WTC11 (cell line): ENCODE results near the gene SPHK1. TPM values are rescaled to one million over a fixed set of nuclear protein-coding genes. Genes with fewer than 3 reads are reported as not detected.
A peak's percentile ranks its signal among the peaks of the same experiment; 100 is the strongest.

Source experiments
- ATAC-seq: fragments of 200-7000 bp; cut with Tn5 transposase; 2 replicates; pipeline ENCODE4 v1.10.0; 2021; ENCODE audit warnings: mild to moderate bottlenecking, moderate library complexity
- CTCF ChIA-PET: fragments of 300-600 bp; sonication (Branson Sonifier 250); formaldehyde crosslinking; loops from one replicate; lab custom pipeline; 2021; ENCODE audit warnings: antibody characterized with exemption; lab: Charles Lee
- POLR2A ChIA-PET: fragments of 350-600 bp; sonication (Branson Sonifier 250); formaldehyde crosslinking; loops from one replicate; lab custom pipeline; 2021; ENCODE audit warnings: antibody characterized with exemption; lab: Charles Lee
- DNase-seq: peaks from one replicate; pipeline ENCODE4 v3.0.0; 2021; ENCODE audit warnings: low spot score
- H3K27ac Mint-ChIP-seq: 2 replicates; pipeline ENCODE4 v1.8.0; 2021; ENCODE audit warnings: mixed read lengths
- H3K27me3 Mint-ChIP-seq: 2 replicates; pipeline ENCODE4 v1.8.0; 2021; ENCODE audit warnings: low read depth, mild to moderate bottlenecking, moderate library complexity, mixed read lengths
- H3K36me3 Mint-ChIP-seq: 2 replicates; pipeline ENCODE4 v1.8.0; 2021; ENCODE audit warnings: mixed read lengths
- H3K4me1 Mint-ChIP-seq: 2 replicates; pipeline ENCODE4 v1.8.0; 2022; ENCODE audit warnings: mixed read lengths
- H3K4me3 Mint-ChIP-seq: 2 replicates; pipeline ENCODE4 v1.8.0; 2021; ENCODE audit warnings: mild to moderate bottlenecking, moderate library complexity, mixed read lengths
- H3K9me3 Mint-ChIP-seq: 2 replicates; pipeline ENCODE4 v1.8.0; 2021; ENCODE audit warnings: mixed read lengths
- CREB1 ChIP-seq: sonication (generic); formaldehyde crosslinking; IDR thresholded peaks from 2 replicates; pipeline ENCODE4 v1.8.0; 2023; ENCODE audit warnings: mild to moderate bottlenecking, missing genetic modification reagents
- CREM ChIP-seq: sonication (generic); formaldehyde crosslinking; IDR thresholded peaks from 2 replicates; pipeline ENCODE4 v1.8.1; 2022; ENCODE audit warnings: mild to moderate bottlenecking, missing genetic modification reagents, moderate library complexity
- CTCF ChIP-seq: fragments of 200-600 bp; IDR thresholded peaks from 2 replicates; pipeline ENCODE4 v1.8.0; 2022; ENCODE audit warnings: antibody characterized with exemption
- E2F4 ChIP-seq: sonication (generic); formaldehyde crosslinking; IDR thresholded peaks from 2 replicates; pipeline ENCODE4 v1.8.1; 2022; ENCODE audit warnings: low read depth, mild to moderate bottlenecking, moderate library complexity, missing genetic modification reagents, borderline replicate concordance
- FOXP1 ChIP-seq: sonication (generic); formaldehyde crosslinking; IDR thresholded peaks from 2 replicates; pipeline ENCODE4 v1.8.0; 2022; ENCODE audit warnings: missing genetic modification reagents, mild to moderate bottlenecking, moderate library complexity, borderline replicate concordance
- GABPB1 ChIP-seq: sonication (generic); formaldehyde crosslinking; IDR thresholded peaks from 2 replicates; pipeline ENCODE4 v1.8.1; 2023; ENCODE audit warnings: mild to moderate bottlenecking, missing genetic modification reagents
- HMGA2 ChIP-seq: fragments of 250-450 bp; sonication (Bioruptor Pico); IDR thresholded peaks from 2 replicates; pipeline ENCODE4 v1.4.0; 2021; ENCODE audit warnings: mild to moderate bottlenecking, moderate library complexity
- IRF2 ChIP-seq: sonication (generic); formaldehyde crosslinking; IDR thresholded peaks from 2 replicates; pipeline ENCODE4 v1.8.0; 2022; ENCODE audit warnings: low read depth, missing genetic modification reagents, borderline replicate concordance
- NFATC4 ChIP-seq: fragments of 250-450 bp; sonication (Bioruptor Pico); IDR thresholded peaks from 2 replicates; pipeline ENCODE4 v1.9.0; 2021; ENCODE audit warnings: mild to moderate bottlenecking
- NR1H2 ChIP-seq: sonication (generic); formaldehyde crosslinking; IDR thresholded peaks from 2 replicates; pipeline ENCODE4 v1.9.0; 2021; ENCODE audit warnings: mild to moderate bottlenecking, moderate library complexity, missing genetic modification reagents
- PREB ChIP-seq: sonication (generic); formaldehyde crosslinking; IDR thresholded peaks from 2 replicates; pipeline ENCODE4 v1.8.1; 2022; ENCODE audit warnings: mild to moderate bottlenecking, missing genetic modification reagents, moderate library complexity, borderline replicate concordance
- RORB ChIP-seq: fragments of 250-450 bp; sonication (Bioruptor Pico); IDR thresholded peaks from 2 replicates; pipeline ENCODE4 v1.9.0; 2021; ENCODE audit warnings: mild to moderate bottlenecking
- SMAD3 ChIP-seq: sonication (generic); formaldehyde crosslinking; IDR thresholded peaks from 2 replicates; pipeline ENCODE4 v1.8.0; 2022; ENCODE audit warnings: missing genetic modification reagents, mild to moderate bottlenecking, borderline replicate concordance
- TP53 ChIP-seq: sonication (generic); formaldehyde crosslinking; IDR thresholded peaks from 2 replicates; pipeline ENCODE4 v1.8.1; 2023; ENCODE audit warnings: mild to moderate bottlenecking, missing genetic modification reagents
- USF2 ChIP-seq: sonication (generic); formaldehyde crosslinking; IDR thresholded peaks from 2 replicates; pipeline ENCODE4 v1.8.1; 2023; ENCODE audit warnings: mild to moderate bottlenecking, missing genetic modification reagents, moderate library complexity
- ZNF423 ChIP-seq: fragments of 250-450 bp; sonication (Bioruptor Pico); IDR thresholded peaks from 2 replicates; pipeline ENCODE4 v2.1.2; 2022; ENCODE audit warnings: mild to moderate bottlenecking, moderate library complexity
- ZNF671 ChIP-seq: fragments of 250-450 bp; sonication (Bioruptor Pico); IDR thresholded peaks from 2 replicates; pipeline ENCODE4 v1.8.0; 2021; ENCODE audit warnings: mild to moderate bottlenecking
- total RNA-seq: library from RNA; stranded (reverse); gene quantifications from 3 replicates; pipeline ENCODE4 v1.2.3, GENCODE V29; 2021

SPHK1 gene
- total RNA-seq, 1 experiment from 2014 or later: 2.5 TPM

GRCh38 chr17:76432004-76432403, 47.6 kb downstream of the SPHK1 start (continued):
- TF ChIP-seq E2F4 (CRISPR knock-in tag): no peak

- DNase-seq (no peak), ATAC-seq (peak; percentile 59)
- H3K9me3 Mint-ChIP-seq: no peaks in the 10 kb centered on the region
- H3K36me3 Mint-ChIP-seq: no peaks in the 10 kb centered on the region
- H3K27me3 Mint-ChIP-seq: no peaks in the 10 kb centered on the region
- peaks cover 63% of the 10 kb centered on the region for H3K4me1 Mint-ChIP-seq
- H3K4me3 Mint-ChIP-seq: no peak overlapping the region
- peak overlapping the region; percentile 82; the same call in 1 of the 2 replicates for H3K27ac Mint-ChIP-seq
- POLR2A ChIA-PET: no interaction called here
- TF ChIP-seq CTCF (peak; percentile 46), PREB (CRISPR knock-in tag) (no peak), RORB (CRISPR knock-in tag) (no peak), IRF2 (no peak)
- CTCF ChIA-PET: no interaction called here
Observed at GRCh38 chr17:76432712-76433336, 48.4 kb downstream of the SPHK1 start.

GRCh38 chr17:76433693-76434092, 49.3 kb downstream of the SPHK1 start:
- TF ChIP-seq NFATC4 (CRISPR knock-in tag): no peak
- no peak for TF ChIP-seq NR1H2 (CRISPR knock-in tag)
- Mint-ChIP-seq H3K4me3 (no peak overlapping the region), H3K27me3 (no peaks in the 10 kb centered on the region), H3K36me3 (no peaks in the 10 kb centered on the region), H3K9me3 (no peaks in the 10 kb centered on the region), H3K27ac (peak overlapping the region; percentile 75), H3K4me1 (peaks cover 63% of the 10 kb centered on the region)
- ChIA-PET CTCF (no interaction called here), POLR2A (no interaction called here)
- ATAC-seq: no peak
- no peak for DNase-seq

- CTCF ChIA-PET: interaction anchor here (0.8 to 2.0 kb wide), 6 partner anchors 14 to 50 kb away, joined by 3 to 12 read pairs (median 6); partner anchors contain the start of gene AANAT
- H3K4me3 Mint-ChIP-seq: no peak overlapping the region
- H3K36me3 Mint-ChIP-seq: no peaks in the 10 kb centered on the region
- POLR2A ChIA-PET: interaction anchor here (0.6 kb wide), 1 partner anchor 371 kb away, joined by 3 read pairs; no protein-coding TSS in a partner anchor
- no peak for TF ChIP-seq USF2 (CRISPR knock-in tag)
- TF ChIP-seq CREM (CRISPR knock-in tag): no peak
- TF ChIP-seq GABPB1 (CRISPR knock-in tag): no peak
- no peak for TF ChIP-seq HMGA2 (CRISPR knock-in tag)
- TF ChIP-seq CREB1 (CRISPR knock-in tag): no peak
- no peak for TF ChIP-seq ZNF423 (CRISPR knock-in tag)
- TF ChIP-seq SMAD3 (CRISPR knock-in tag): no peak
- TF ChIP-seq FOXP1 (CRISPR knock-in tag): no peak
- TF ChIP-seq ZNF671 (CRISPR knock-in tag): no peak
- TF ChIP-seq TP53 (CRISPR knock-in tag): no peak
- DNase-seq (no peak), ATAC-seq (no peak)
- H3K27ac Mint-ChIP-seq: peak overlapping the region; percentile 77
- H3K27me3 Mint-ChIP-seq: no peaks in the 10 kb centered on the region
- no peaks in the 10 kb centered on the region for H3K9me3 Mint-ChIP-seq
- peaks cover 72% of the 10 kb centered on the region for H3K4me1 Mint-ChIP-seq
Observed at GRCh38 chr17:76434870-76435269, 50.5 kb downstream of the SPHK1 start.
